ENCODE measurements around the gene RELL1.

RELL1 gene

GRCh38 chr4:37631551-37631950 is 54.6 kb downstream of the RELL1 start:
- H3K36me3 ChIP-seq (ENCODE audit: control insufficient read depth in 1 of 2, insufficient read depth in 2 of 2, low read depth in 1 of 2, low read length in 2 of 2), result peaks cover 13 to 16% of the 10 kb centered on the region in 2 experiments
- H3K14ac ChIP-seq (ENCODE audit: low read length in 2 of 2), result no peak overlapping the region
- no peak overlapping the region for H3K9ac ChIP-seq (ENCODE audit: low read length)
- H3K4me1 ChIP-seq (ENCODE audit: control insufficient read depth, insufficient read depth, low read depth, low read length), result peaks cover 3% of the 10 kb centered on the region
- H2BK15ac ChIP-seq (ENCODE audit: low read depth, poor library complexity, severe bottlenecking), result no peak overlapping the region
- H3K23ac ChIP-seq (ENCODE audit: low read length in 2 of 2), result no peak overlapping the region
- no peak overlapping the region for H4K91ac ChIP-seq (ENCODE audit: low read length)
- no peaks in the 10 kb centered on the region for H3K27me3 ChIP-seq (ENCODE audit: control insufficient read depth in 1 of 2, insufficient read depth in 1 of 2, low read length in 2 of 2)
- H2AK5ac ChIP-seq (ENCODE audit: low read length, severe bottlenecking), result no peak overlapping the region
- no peak overlapping the region for H3K4me3 ChIP-seq (ENCODE audit: insufficient read depth in 1 of 2, low read depth in 1 of 2, low read length in 2 of 2)
- H3K9me3 ChIP-seq (ENCODE audit: control insufficient read depth, low read length), result no peaks in the 10 kb centered on the region
- no peak overlapping the region for H3K18ac ChIP-seq (ENCODE audit: low read depth in 1 of 2, low read length in 2 of 2)
- 91% methylated on average over 1 of the region's 2 CpGs for WGBS
- DNase-seq, result no peak
- H3K4me2 ChIP-seq (ENCODE audit: low read length, poor library complexity, severe bottlenecking), result no peak overlapping the region
- H2BK120ac ChIP-seq (ENCODE audit: low read depth, low read length), result no peak overlapping the region
- peaks cover 12% of the 10 kb centered on the region for H3K79me1 ChIP-seq (replicated peaks; ENCODE audit: low read length, poor library complexity, severe bottlenecking)
- no peak overlapping the region for H2AFZ ChIP-seq (ENCODE audit: low read depth, low read length)
- no peak overlapping the region for H3K4ac ChIP-seq (ENCODE audit: low read depth in 1 of 2, low read length in 2 of 2)
- H3K27ac ChIP-seq (ENCODE audit: low read length, poor library complexity, severe bottlenecking), result no peak overlapping the region
- H2BK5ac ChIP-seq (ENCODE audit: low read depth, low read length, poor library complexity, severe bottlenecking), result no peak overlapping the region
- H2BK12ac ChIP-seq (ENCODE audit: low read length in 2 of 2), result no peak overlapping the region
- no peak overlapping the region for H4K8ac ChIP-seq (ENCODE audit: low read length)

GRCh38 chr4:37629713-37630112 is 56.5 kb downstream of the RELL1 start:
- H2AFZ ChIP-seq (ENCODE audit: low read depth, low read length), result no peak overlapping the region
- no peak overlapping the region for H3K14ac ChIP-seq (ENCODE audit: low read length in 2 of 2)
- no peak overlapping the region for H2AK5ac ChIP-seq (ENCODE audit: low read length, severe bottlenecking)
- H3K4ac ChIP-seq (ENCODE audit: low read depth in 1 of 2, low read length in 2 of 2), result no peak overlapping the region
- H2BK120ac ChIP-seq (ENCODE audit: low read depth, low read length), result no peak overlapping the region
- no peak overlapping the region for H4K91ac ChIP-seq (ENCODE audit: low read length)
- peaks cover 10% of the 10 kb centered on the region for H3K79me1 ChIP-seq (replicated peaks; ENCODE audit: low read length, poor library complexity, severe bottlenecking)
- H3K27ac ChIP-seq (ENCODE audit: low read length, poor library complexity, severe bottlenecking), result no peak overlapping the region
- no peak overlapping the region for H3K23ac ChIP-seq (ENCODE audit: low read length in 2 of 2)
- H4K8ac ChIP-seq (ENCODE audit: low read length), result no peak overlapping the region
- no peak overlapping the region for H3K4me3 ChIP-seq (ENCODE audit: insufficient read depth in 1 of 2, low read depth in 1 of 2, low read length in 2 of 2)
- WGBS, result 79% methylated on average over 6 of the region's 6 CpGs
- no peak overlapping the region for H3K9ac ChIP-seq (ENCODE audit: low read length)
- no peak overlapping the region for H2BK12ac ChIP-seq (ENCODE audit: low read length in 2 of 2)
- H3K4me2 ChIP-seq (ENCODE audit: low read length, poor library complexity, severe bottlenecking), result no peak overlapping the region
- H2BK5ac ChIP-seq (ENCODE audit: low read depth, low read length, poor library complexity, severe bottlenecking), result no peak overlapping the region
- H3K4me1 ChIP-seq (ENCODE audit: control insufficient read depth, insufficient read depth, low read depth, low read length), result peaks cover 3% of the 10 kb centered on the region
- no peak overlapping the region for H2BK15ac ChIP-seq (ENCODE audit: low read depth, poor library complexity, severe bottlenecking)
- no peak for DNase-seq
- H3K36me3 ChIP-seq (ENCODE audit: control insufficient read depth in 1 of 2, insufficient read depth in 2 of 2, low read depth in 1 of 2, low read length in 2 of 2), result peaks cover 8 to 13% of the 10 kb centered on the region in 2 experiments
- no peaks in the 10 kb centered on the region for H3K9me3 ChIP-seq (ENCODE audit: control insufficient read depth, low read length)
- H3K18ac ChIP-seq (ENCODE audit: low read depth in 1 of 2, low read length in 2 of 2), result no peak overlapping the region
- H3K27me3 ChIP-seq (ENCODE audit: control insufficient read depth in 1 of 2, insufficient read depth in 1 of 2, low read length in 2 of 2), result no peaks in the 10 kb centered on the region

GRCh38 chr4:37628977-37629609 is 57.1 kb downstream of the RELL1 start:
- H3K79me1 ChIP-seq (replicated peaks; ENCODE audit: low read length, poor library complexity, severe bottlenecking), result peaks cover 9% of the 10 kb centered on the region
- H3K4me3 ChIP-seq (ENCODE audit: insufficient read depth in 1 of 2, low read depth in 1 of 2, low read length in 2 of 2), result no peak overlapping the region
- H3K4me1 ChIP-seq (ENCODE audit: control insufficient read depth, insufficient read depth, low read depth, low read length), result peaks cover 3% of the 10 kb centered on the region
- peaks cover 7 to 8% of the 10 kb centered on the region in 2 experiments for H3K36me3 ChIP-seq (ENCODE audit: control insufficient read depth in 1 of 2, insufficient read depth in 2 of 2, low read depth in 1 of 2, low read length in 2 of 2)
- no peak overlapping the region for H3K14ac ChIP-seq (ENCODE audit: low read length in 2 of 2)
- no peaks in the 10 kb centered on the region for H3K9me3 ChIP-seq (ENCODE audit: control insufficient read depth, low read length)
- H4K8ac ChIP-seq (ENCODE audit: low read length), result no peak overlapping the region
- H3K4me2 ChIP-seq (ENCODE audit: low read length, poor library complexity, severe bottlenecking), result no peak overlapping the region
- peak; percentile 80 for DNase-seq
- H2AFZ ChIP-seq (ENCODE audit: low read depth, low read length), result no peak overlapping the region
- no peak overlapping the region for H3K27ac ChIP-seq (ENCODE audit: low read length, poor library complexity, severe bottlenecking)
- no peak overlapping the region for H3K4ac ChIP-seq (ENCODE audit: low read depth in 1 of 2, low read length in 2 of 2)
- H3K9ac ChIP-seq (ENCODE audit: low read length), result no peak overlapping the region
- no peak overlapping the region for H3K23ac ChIP-seq (ENCODE audit: low read length in 2 of 2)
- no peak overlapping the region for H2BK12ac ChIP-seq (ENCODE audit: low read length in 2 of 2)
- H2BK120ac ChIP-seq (ENCODE audit: low read depth, low read length), result no peak overlapping the region
- no peak overlapping the region for H2BK5ac ChIP-seq (ENCODE audit: low read depth, low read length, poor library complexity, severe bottlenecking)
- H3K27me3 ChIP-seq (ENCODE audit: control insufficient read depth in 1 of 2, insufficient read depth in 1 of 2, low read length in 2 of 2), result no peaks in the 10 kb centered on the region
- H2BK15ac ChIP-seq (ENCODE audit: low read depth, poor library complexity, severe bottlenecking), result no peak overlapping the region
- H3K18ac ChIP-seq (ENCODE audit: low read depth in 1 of 2, low read length in 2 of 2), result no peak overlapping the region
- no peak overlapping the region for H4K91ac ChIP-seq (ENCODE audit: low read length)
- H2AK5ac ChIP-seq (ENCODE audit: low read length, severe bottlenecking), result no peak overlapping the region
- 71% methylated on average over 4 of the region's 4 CpGs for WGBS

- no peak overlapping the region for H2BK120ac ChIP-seq (ENCODE audit: low read depth, low read length)
- 80% methylated on average over 3 of the region's 3 CpGs for WGBS
Observed at GRCh38 chr4:37627263-37627662, 58.9 kb downstream of the RELL1 start.

More at GRCh38 chr4:37627263-37627662, 58.9 kb downstream of the RELL1 start:
- no peak overlapping the region for H2AFZ ChIP-seq (ENCODE audit: low read depth, low read length)
- no peak overlapping the region for H2BK12ac ChIP-seq (ENCODE audit: low read length in 2 of 2)
- no peak overlapping the region for H3K4ac ChIP-seq (ENCODE audit: low read depth in 1 of 2, low read length in 2 of 2)
- H3K23ac ChIP-seq (ENCODE audit: low read length in 2 of 2), result no peak overlapping the region
- H3K4me2 ChIP-seq (ENCODE audit: low read length, poor library complexity, severe bottlenecking), result no peak overlapping the region
- H3K18ac ChIP-seq (ENCODE audit: low read depth in 1 of 2, low read length in 2 of 2), result no peak overlapping the region
- H3K27me3 ChIP-seq (ENCODE audit: control insufficient read depth in 1 of 2, insufficient read depth in 1 of 2, low read length in 2 of 2), result no peaks in the 10 kb centered on the region
- H3K79me1 ChIP-seq (replicated peaks; ENCODE audit: low read length, poor library complexity, severe bottlenecking), result peaks cover 6% of the 10 kb centered on the region
- H4K91ac ChIP-seq (ENCODE audit: low read length), result no peak overlapping the region
- H3K9ac ChIP-seq (ENCODE audit: low read length), result no peak overlapping the region
- H3K14ac ChIP-seq (ENCODE audit: low read length in 2 of 2), result no peak overlapping the region
- H3K27ac ChIP-seq (ENCODE audit: low read length, poor library complexity, severe bottlenecking), result no peak overlapping the region
- peaks cover 3 to 4% of the 10 kb centered on the region in 2 experiments for H3K36me3 ChIP-seq (ENCODE audit: control insufficient read depth in 1 of 2, insufficient read depth in 2 of 2, low read depth in 1 of 2, low read length in 2 of 2)
- H2AK5ac ChIP-seq (ENCODE audit: low read length, severe bottlenecking), result no peak overlapping the region
- no peak overlapping the region for H3K4me3 ChIP-seq (ENCODE audit: insufficient read depth in 1 of 2, low read depth in 1 of 2, low read length in 2 of 2)
- no peak overlapping the region for H4K8ac ChIP-seq (ENCODE audit: low read length)
- H3K4me1 ChIP-seq (ENCODE audit: control insufficient read depth, insufficient read depth, low read depth, low read length), result peaks cover 3% of the 10 kb centered on the region
- DNase-seq, result no peak
- H3K9me3 ChIP-seq (ENCODE audit: control insufficient read depth, low read length), result no peaks in the 10 kb centered on the region
- no peak overlapping the region for H2BK5ac ChIP-seq (ENCODE audit: low read depth, low read length, poor library complexity, severe bottlenecking)
- no peak overlapping the region for H2BK15ac ChIP-seq (ENCODE audit: low read depth, poor library complexity, severe bottlenecking)
